Upper lobe of left lung (tissue), 4 donors: Measurements from ENCODE around the gene NKIRAS1.

Source experiments
- CTCF ChIP-seq, 6 experiments: fragments of 450-650 bp in 4 of 6; fragments of 200-600 bp in 2 of 6; sonication (generic) in 2 of 6; IDR thresholded peaks; one replicate each; pipeline ENCODE4 v1.5.1; 2016 to 2019; ENCODE audit warnings: antibody characterized with exemption in 6 of 6
- POLR2A ChIP-seq, 4 donors: fragments of 450-650 bp; IDR thresholded peaks; one replicate each; pipeline ENCODE4 v1.5.1; 2016 to 2017; ENCODE audit warnings: antibody characterized with exemption in 4 of 4, mild to moderate bottlenecking in 2 of 4

- TF ChIP-seq CTCF (IDR thresholded peaks at IDR 0.05), result no peak
- no peak for TF ChIP-seq POLR2A (IDR thresholded peaks at IDR 0.05)
Measured at GRCh38 chr3:23864931-23865330, 51.9 kb downstream of the NKIRAS1 start.
